ENCODE results near the gene HES5. TPM values are rescaled to one million over a fixed set of nuclear protein-coding genes. Genes with fewer than 3 reads are reported as not detected.

The HES5 gene
- polyA plus RNA-seq, 1 donor (not counting 4 experiments of a cell fraction or from before 2014, with no cell fraction given): 0.33 TPM

DNA sequence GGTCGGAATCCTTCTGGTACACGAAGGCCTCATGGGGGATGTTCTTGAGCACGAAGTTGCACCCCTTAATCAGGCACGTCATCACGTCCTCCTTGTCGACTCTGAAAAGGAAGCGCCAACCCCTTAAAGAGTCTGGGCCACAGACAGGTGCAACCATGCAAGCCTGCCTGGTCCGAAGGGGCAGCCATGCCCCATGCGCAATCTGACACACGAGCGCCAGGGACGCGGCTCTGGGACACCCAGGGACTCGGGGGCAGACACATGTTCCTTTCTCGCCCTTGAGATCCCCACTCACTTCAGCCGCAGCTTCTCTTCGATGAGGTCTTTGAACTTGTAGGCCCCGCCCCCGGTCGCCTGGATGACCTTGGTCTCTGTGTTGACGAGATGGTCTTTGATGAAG is 9.3 kb downstream of the HES5 start:
- Histone ChIP-seq H3K36me3 (ENCODE audit: control insufficient read depth in 2 of 2, extremely low read depth in 1 of 2, insufficient read depth in 2 of 2, low read length in 2 of 2) (peaks cover 30 to 34% of the 10 kb centered on the region in 2 experiments), H4K20me1 (ENCODE audit: control insufficient read depth, extremely low read depth, insufficient read depth, low read length) (peaks cover 3% of the 10 kb centered on the region), H3K9ac (ENCODE audit: control insufficient read depth, extremely low read depth, insufficient read depth, low read length) (no peak overlapping the region), H3K4me2 (ENCODE audit: control insufficient read depth, extremely low read depth, insufficient read depth, low read depth, low read length) (no peak overlapping the region), H2AFZ (ENCODE audit: control insufficient read depth, low read length) (no peak overlapping the region), H3K27ac (ENCODE audit: control insufficient read depth, insufficient read depth, low read length) (no peak overlapping the region), H3K27me3 (ENCODE audit: control insufficient read depth, extremely low read depth, insufficient read depth, low read length) (no peaks in the 10 kb centered on the region), H3K4me1 (ENCODE audit: control insufficient read depth, extremely low read depth, insufficient read depth, low read length) (peaks cover 9% of the 10 kb centered on the region), H3K9me3 (ENCODE audit: control insufficient read depth, low read depth, low read length) (no peaks in the 10 kb centered on the region), H3K9me1 (ENCODE audit: control insufficient read depth, extremely low read depth, insufficient read depth, low read length) (no peaks in the 10 kb centered on the region), H3K4me3 (ENCODE audit: control insufficient read depth in 2 of 3, extremely low read depth in 1 of 3, insufficient read depth in 2 of 3, low read depth in 1 of 3, low read length in 3 of 3) (no peak overlapping the region), H3K79me2 (ENCODE audit: control insufficient read depth, insufficient read depth, low read length) (peaks cover 45% of the 10 kb centered on the region)
- TF ChIP-seq, protein P1, sequence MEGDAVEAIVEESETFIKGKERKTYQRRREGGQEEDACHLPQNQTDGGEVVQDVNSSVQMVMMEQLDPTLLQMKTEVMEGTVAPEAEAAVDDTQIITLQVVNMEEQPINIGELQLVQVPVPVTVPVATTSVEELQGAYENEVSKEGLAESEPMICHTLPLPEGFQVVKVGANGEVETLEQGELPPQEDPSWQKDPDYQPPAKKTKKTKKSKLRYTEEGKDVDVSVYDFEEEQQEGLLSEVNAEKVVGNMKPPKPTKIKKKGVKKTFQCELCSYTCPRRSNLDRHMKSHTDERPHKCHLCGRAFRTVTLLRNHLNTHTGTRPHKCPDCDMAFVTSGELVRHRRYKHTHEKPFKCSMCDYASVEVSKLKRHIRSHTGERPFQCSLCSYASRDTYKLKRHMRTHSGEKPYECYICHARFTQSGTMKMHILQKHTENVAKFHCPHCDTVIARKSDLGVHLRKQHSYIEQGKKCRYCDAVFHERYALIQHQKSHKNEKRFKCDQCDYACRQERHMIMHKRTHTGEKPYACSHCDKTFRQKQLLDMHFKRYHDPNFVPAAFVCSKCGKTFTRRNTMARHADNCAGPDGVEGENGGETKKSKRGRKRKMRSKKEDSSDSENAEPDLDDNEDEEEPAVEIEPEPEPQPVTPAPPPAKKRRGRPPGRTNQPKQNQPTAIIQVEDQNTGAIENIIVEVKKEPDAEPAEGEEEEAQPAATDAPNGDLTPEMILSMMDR (optimal IDR thresholded peaks at IDR 0.05 in 1 of 3, IDR thresholded peaks at IDR 0.05 in 1 of 3, conservative IDR thresholded peaks at IDR 0.05 in 1 of 3; ENCODE audit: extremely low read depth in 1 of 3, insufficient read depth in 2 of 3, low read length in 3 of 3): no peak
- no peak for TF ChIP-seq EZH2 (IDR thresholded peaks at IDR 0.05; ENCODE audit: low read length)
- FAIRE-seq (no peak), DNase-seq (ENCODE audit: low read depth, low spot score) (no peak)
- dilution Hi-C loops (cut with MboI; ENCODE audit: extremely low pct_ligation_motif_present, low sequenced_read_pairs): no loop called here

DNA sequence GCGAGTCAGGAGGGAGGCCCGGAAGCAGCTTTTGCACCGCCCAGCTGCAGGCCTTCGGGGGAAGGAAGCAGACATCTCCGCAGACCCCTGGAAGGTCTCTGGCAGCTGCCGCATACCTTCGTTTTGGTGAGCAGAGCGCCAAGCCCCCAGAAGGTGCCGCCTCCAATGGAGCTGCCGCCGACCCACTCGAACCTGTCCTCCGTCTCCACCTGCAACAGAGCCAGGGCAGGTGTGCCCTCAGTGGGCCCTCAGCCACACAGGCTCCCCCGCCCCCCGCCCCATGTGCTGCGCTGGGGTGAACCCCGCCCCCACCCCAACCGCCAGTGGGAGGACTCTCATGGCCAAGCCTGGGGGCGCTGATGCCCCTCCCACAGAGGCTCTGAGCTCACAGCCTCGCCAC is 9.9 kb downstream of the HES5 start:
- no peak for TF ChIP-seq EZH2 (IDR thresholded peaks at IDR 0.05; ENCODE audit: low read length)
- TF ChIP-seq, protein P1 (optimal IDR thresholded peaks at IDR 0.05 in 1 of 3, IDR thresholded peaks at IDR 0.05 in 1 of 3, conservative IDR thresholded peaks at IDR 0.05 in 1 of 3; ENCODE audit: extremely low read depth in 1 of 3, insufficient read depth in 2 of 3, low read length in 3 of 3): no peak
- no peak overlapping the region for H3K9ac ChIP-seq (ENCODE audit: control insufficient read depth, extremely low read depth, insufficient read depth, low read length)
- DNase-seq (ENCODE audit: low read depth, low spot score) (no peak), FAIRE-seq (no peak)
- H3K4me2 ChIP-seq (ENCODE audit: control insufficient read depth, extremely low read depth, insufficient read depth, low read depth, low read length): no peak overlapping the region
- H3K9me1 ChIP-seq (ENCODE audit: control insufficient read depth, extremely low read depth, insufficient read depth, low read length): no peaks in the 10 kb centered on the region
- no peak overlapping the region for H3K27ac ChIP-seq (ENCODE audit: control insufficient read depth, insufficient read depth, low read length)
- H3K9me3 ChIP-seq (ENCODE audit: control insufficient read depth, low read depth, low read length): no peaks in the 10 kb centered on the region
- no peak overlapping the region for H3K4me3 ChIP-seq (ENCODE audit: control insufficient read depth in 2 of 3, extremely low read depth in 1 of 3, insufficient read depth in 2 of 3, low read depth in 1 of 3, low read length in 3 of 3)
- peaks cover 39% of the 10 kb centered on the region for H3K79me2 ChIP-seq (ENCODE audit: control insufficient read depth, insufficient read depth, low read length)
- dilution Hi-C loops (cut with MboI; ENCODE audit: extremely low pct_ligation_motif_present, low sequenced_read_pairs): no loop called here
- H3K27me3 ChIP-seq (ENCODE audit: control insufficient read depth, extremely low read depth, insufficient read depth, low read length): no peaks in the 10 kb centered on the region
- H3K4me1 ChIP-seq (ENCODE audit: control insufficient read depth, extremely low read depth, insufficient read depth, low read length): peaks cover 7% of the 10 kb centered on the region
- H2AFZ ChIP-seq (ENCODE audit: control insufficient read depth, low read length): no peak overlapping the region
- H4K20me1 ChIP-seq (ENCODE audit: control insufficient read depth, extremely low read depth, insufficient read depth, low read length): peaks cover 3% of the 10 kb centered on the region
- H3K36me3 ChIP-seq (ENCODE audit: control insufficient read depth in 2 of 2, extremely low read depth in 1 of 2, insufficient read depth in 2 of 2, low read length in 2 of 2): peaks cover 33 to 34% of the 10 kb centered on the region in 2 experiments

Measured in keratinocyte (primary cell).